HG03060 (cell line): Measurements from ENCODE around the gene IL21R.

Experiments
- ATAC-seq: cut with Tn5 transposase; IDR thresholded peaks from one replicate; pipeline ENCODE4 v1.9.1; 2021; ENCODE audit warnings: low read depth, moderate number of reproducible peaks; ENCODE audit not compliant: unreplicated experiment

The IL21R gene

GRCh38 chr16:27401768-27402568 lies at the start of gene IL21R:
TSS of gene IL21R (plus strand) at chr16:27402174. CDS start at chr16:27430072, 27,898 bp downstream.
- peak; percentile 37 for ATAC-seq

GRCh38 chr16:27353853-27354252 lies 48.1 kb upstream of the IL21R start:
- no peak for ATAC-seq

GRCh38 chr16:27355610-27356009 lies 46.4 kb upstream of the IL21R start:
- ATAC-seq: no peak

GRCh38 chr16:27356794-27357193 lies 45.2 kb upstream of the IL21R start:
- ATAC-seq: no peak

- ATAC-seq: no peak
Observed at GRCh38 chr16:27359051-27359450, 42.9 kb upstream of the IL21R start.

- no peak for ATAC-seq
Observed at GRCh38 chr16:27359615-27360014, 42.4 kb upstream of the IL21R start.

- ATAC-seq: no peak
Observed at GRCh38 chr16:27361987-27362386, 40.0 kb upstream of the IL21R start.

- ATAC-seq: no peak
Observed at GRCh38 chr16:27362570-27363245, 39.3 kb upstream of the IL21R start.

- no peak for ATAC-seq
Observed at GRCh38 chr16:27363246-27363632, 38.7 kb upstream of the IL21R start.

GRCh38 chr16:27363797-27364196 lies 38.2 kb upstream of the IL21R start:
- ATAC-seq: no peak

- no peak for ATAC-seq
Observed at GRCh38 chr16:27364493-27365141, 37.4 kb upstream of the IL21R start.

GRCh38 chr16:27365142-27366089 lies 36.6 kb upstream of the IL21R start:
- ATAC-seq: no peak

- ATAC-seq: no peak
Observed at GRCh38 chr16:27366687-27367460, 35.1 kb upstream of the IL21R start.

- peak; percentile 72 for ATAC-seq
Observed at GRCh38 chr16:27367461-27368357, 34.3 kb upstream of the IL21R start.

GRCh38 chr16:27368358-27368722 lies 33.6 kb upstream of the IL21R start:
- ATAC-seq: no peak

GRCh38 chr16:27369806-27370205 lies 32.2 kb upstream of the IL21R start:
- no peak for ATAC-seq

- no peak for ATAC-seq
Observed at GRCh38 chr16:27370318-27370717, 31.7 kb upstream of the IL21R start.

- ATAC-seq: no peak
Observed at GRCh38 chr16:27373312-27373711, 28.7 kb upstream of the IL21R start.
